Stimulated activated CD4-positive, alpha-beta T cell treated with anti-CD3 and anti-CD28 coated beads, Interleukin-15, amount 100 ng/mL, for 1 hour (primary cell): ENCODE measurements around the gene MAGEE1.

ENCODE experiments used
- DNase-seq, 2 donors: peaks; one replicate each; pipeline ENCODE4 v3.0.0-alpha.2; 2020; ENCODE audit warnings: low read depth in 1 of 2, low spot score in 1 of 2

MAGEE1 gene

GRCh38 chrX:76427560-76428242, at the start of gene MAGEE1:
MAGEE1 (plus strand) TSS chrX:76427710; CDS start chrX:76427931, 221 bp downstream.
- DNase-seq: peak; percentile 64 to 75

- DNase-seq: no peak
Observed at GRCh38 chrX:76398970-76399369, 28.5 kb upstream of the MAGEE1 start.

- DNase-seq: no peak
Observed at GRCh38 chrX:76407795-76408194, 19.7 kb upstream of the MAGEE1 start.

GRCh38 chrX:76420237-76420636, 7.3 kb upstream of the MAGEE1 start:
- DNase-seq: no peak

GRCh38 chrX:76428243-76429130, 977 bp downstream of the MAGEE1 start:
- peak in 1 of 2 donors; percentile 16 for DNase-seq

GRCh38 chrX:76433219-76433618, 5.7 kb downstream of the MAGEE1 start:
- DNase-seq: no peak

GRCh38 chrX:76434103-76434741, 6.7 kb downstream of the MAGEE1 start:
- no peak for DNase-seq

- no peak for DNase-seq
Observed at GRCh38 chrX:76439188-76439587, 11.7 kb downstream of the MAGEE1 start.

GRCh38 chrX:76453737-76454406, 26.4 kb downstream of the MAGEE1 start:
- no peak for DNase-seq

- no peak for DNase-seq
Observed at GRCh38 chrX:76454456-76454927, 27.0 kb downstream of the MAGEE1 start.

GRCh38 chrX:76477353-76477752, 49.8 kb downstream of the MAGEE1 start:
- no peak for DNase-seq
